PC-3 (cell line): ENCODE measurements around the gene LHFPL6. TPM values are rescaled to one million over a fixed set of nuclear protein-coding genes. Genes with fewer than 3 reads are reported as not detected.

Experiments
- ATAC-seq: fragments of 200-7000 bp; cut with Tn5 transposase; 2 replicates; pipeline ENCODE4 v1.9.1; 2020; ENCODE audit warnings: mild to moderate bottlenecking, moderate library complexity
- BruUV-seq: library from RNA; stranded (reverse); fragments of 400-500 nt; replicated peaks from 2 replicates; lab custom pipeline; 2021; lab: Mats Ljungman, UMichigan
- CTCF ChIA-PET: fragments of 300-600 bp; sonication (Branson Sonifier 250); formaldehyde crosslinking; loops from one replicate; lab custom pipeline; 2022; ENCODE audit warnings: antibody characterized with exemption; lab: Charles Lee
- POLR2A ChIA-PET: fragments of 300-600 bp; sonication (Branson Sonifier 250); formaldehyde crosslinking; loops from one replicate; lab custom pipeline; 2022; ENCODE audit warnings: antibody characterized with exemption; ENCODE audit not compliant: unreplicated experiment; lab: Charles Lee
- DNase-seq: peaks from one replicate; pipeline ENCODE4 v3.0.0-alpha.2; 2015
- H2AFZ ChIP-seq: fragments of 300-600 bp; sonication (generic); 2 replicates; pipeline ENCODE4 v1.6.0; 2016; ENCODE audit warnings: antibody characterized with exemption, low read length
- H3F3A ChIP-seq: fragments of 300-600 bp; sonication (generic); one replicate; pipeline ENCODE4 v1.6.0; 2017; ENCODE audit warnings: antibody characterized with exemption, low read length, control low read depth, mild to moderate bottlenecking; ENCODE audit not compliant: unreplicated experiment
- H3K27ac ChIP-seq: fragments of 300-600 bp; sonication (generic); 2 replicates; pipeline ENCODE4 v1.5.1; 2016; ENCODE audit warnings: mild to moderate bottlenecking, low read length
- H3K27me3 ChIP-seq: fragments of 300-600 bp; sonication (generic); 2 replicates; pipeline ENCODE4 v1.6.1; 2016; ENCODE audit warnings: low read length, mixed read lengths
- H3K36me3 ChIP-seq: fragments of 300-600 bp; sonication (generic); 2 replicates; pipeline ENCODE4 v1.6.1; 2016; ENCODE audit warnings: low read depth, mixed run types, low read length, mixed read lengths
- H3K4me1 ChIP-seq: fragments of 300-600 bp; sonication (generic); 2 replicates; pipeline ENCODE4 v1.5.1; 2016; ENCODE audit warnings: low read length; ENCODE audit not compliant: insufficient read depth
- H3K4me2 ChIP-seq: fragments of 300-600 bp; sonication (generic); 2 replicates; pipeline ENCODE4 v1.6.0; 2016; ENCODE audit warnings: low read length
- H3K4me3 ChIP-seq: fragments of 300-600 bp; sonication (generic); 2 replicates; pipeline ENCODE4 v1.5.1; 2016; ENCODE audit warnings: mild to moderate bottlenecking, low read length, mixed read lengths
- H3K79me2 ChIP-seq: fragments of 300-600 bp; sonication (generic); 2 replicates; pipeline ENCODE4 v1.6.1; 2017; ENCODE audit warnings: low read length, mixed read lengths
- H3K9ac ChIP-seq: fragments of 300-600 bp; sonication (generic); 2 replicates; pipeline ENCODE4 v1.6.0; 2016; ENCODE audit warnings: mild to moderate bottlenecking, low read length
- H3K9me2 ChIP-seq: fragments of 300-600 bp; sonication (generic); replicated peaks from 2 replicates; pipeline ENCODE4 v1.6.1; 2016; ENCODE audit warnings: mixed run types, low read length, mixed read lengths
- H3K9me3 ChIP-seq: fragments of 300-600 bp; sonication (generic); 2 replicates; pipeline ENCODE4 v1.6.1; 2016; ENCODE audit warnings: low read length, mixed read lengths
- H4K20me1 ChIP-seq: fragments of 300-600 bp; sonication (generic); 2 replicates; pipeline ENCODE4 v1.6.1; 2016; ENCODE audit warnings: low read length, mixed read lengths
- EZH2 ChIP-seq: fragments of 300-600 bp; sonication (generic); IDR thresholded peaks from one replicate; pipeline ENCODE4 v1.6.1; 2017; ENCODE audit warnings: antibody characterized with exemption, mild to moderate bottlenecking, low read length; ENCODE audit not compliant: unreplicated experiment
- EZH2phosphoT487 ChIP-seq: fragments of 300-600 bp; sonication (generic); IDR thresholded peaks from 2 replicates; pipeline ENCODE4 v1.6.1; 2018; ENCODE audit warnings: mild to moderate bottlenecking, antibody characterized with exemption, low read length, borderline replicate concordance
- intact Hi-C: fragments of 100-400 bp; cut with micrococcal nuclease; formaldehyde crosslinking; loops from 2 replicates; pipeline ENCODE4 v1.9.0; 2023
- total RNA-seq: library from RNA; depleted of rRNA; stranded (reverse); fragments of >200 nt; gene quantifications from 2 replicates; pipeline ENCODE4 v1.2.3, GENCODE V29; 2014
- TF ChIP-seq, protein P1 (sequence below): fragments of 300-600 bp; sonication (generic); conservative IDR thresholded peaks from 2 replicates; pipeline ENCODE4 v1.5.1; 2017; ENCODE audit warnings: antibody characterized with exemption, low read depth, mild to moderate bottlenecking, low read length

LHFPL6 gene
- total RNA-seq, 1 experiment from 2014 or later: 7.8 TPM

GRCh38 chr13:39462906-39463305, 140.1 kb downstream of the LHFPL6 start:
- no peak for DNase-seq
- H3K4me3 ChIP-seq: no peak overlapping the region
- ATAC-seq: no peak
- no peaks in the 10 kb centered on the region for H3K79me2 ChIP-seq
- no peak overlapping the region for H3K9ac ChIP-seq
- no peaks in the 10 kb centered on the region for H4K20me1 ChIP-seq
- H3K9me3 ChIP-seq: no peaks in the 10 kb centered on the region
- no peaks in the 10 kb centered on the region for H3K4me1 ChIP-seq
- H3K4me2 ChIP-seq: no peak overlapping the region
- no peak for TF ChIP-seq EZH2
- TF ChIP-seq, protein P1, sequence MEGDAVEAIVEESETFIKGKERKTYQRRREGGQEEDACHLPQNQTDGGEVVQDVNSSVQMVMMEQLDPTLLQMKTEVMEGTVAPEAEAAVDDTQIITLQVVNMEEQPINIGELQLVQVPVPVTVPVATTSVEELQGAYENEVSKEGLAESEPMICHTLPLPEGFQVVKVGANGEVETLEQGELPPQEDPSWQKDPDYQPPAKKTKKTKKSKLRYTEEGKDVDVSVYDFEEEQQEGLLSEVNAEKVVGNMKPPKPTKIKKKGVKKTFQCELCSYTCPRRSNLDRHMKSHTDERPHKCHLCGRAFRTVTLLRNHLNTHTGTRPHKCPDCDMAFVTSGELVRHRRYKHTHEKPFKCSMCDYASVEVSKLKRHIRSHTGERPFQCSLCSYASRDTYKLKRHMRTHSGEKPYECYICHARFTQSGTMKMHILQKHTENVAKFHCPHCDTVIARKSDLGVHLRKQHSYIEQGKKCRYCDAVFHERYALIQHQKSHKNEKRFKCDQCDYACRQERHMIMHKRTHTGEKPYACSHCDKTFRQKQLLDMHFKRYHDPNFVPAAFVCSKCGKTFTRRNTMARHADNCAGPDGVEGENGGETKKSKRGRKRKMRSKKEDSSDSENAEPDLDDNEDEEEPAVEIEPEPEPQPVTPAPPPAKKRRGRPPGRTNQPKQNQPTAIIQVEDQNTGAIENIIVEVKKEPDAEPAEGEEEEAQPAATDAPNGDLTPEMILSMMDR: no peak
- no peaks in the 10 kb centered on the region for H3K9me2 ChIP-seq
- intact Hi-C loops: no loop called here
- H3K36me3 ChIP-seq: no peaks in the 10 kb centered on the region
- CTCF ChIA-PET: no interaction called here
- H3K27me3 ChIP-seq: no peaks in the 10 kb centered on the region
- no peak overlapping the region for H2AFZ ChIP-seq
- no peak overlapping the region for H3K27ac ChIP-seq
- no peaks in the 10 kb centered on the region for H3F3A ChIP-seq
- BruUV-seq: no TSS peak
- POLR2A ChIA-PET: no interaction called here

DNA sequence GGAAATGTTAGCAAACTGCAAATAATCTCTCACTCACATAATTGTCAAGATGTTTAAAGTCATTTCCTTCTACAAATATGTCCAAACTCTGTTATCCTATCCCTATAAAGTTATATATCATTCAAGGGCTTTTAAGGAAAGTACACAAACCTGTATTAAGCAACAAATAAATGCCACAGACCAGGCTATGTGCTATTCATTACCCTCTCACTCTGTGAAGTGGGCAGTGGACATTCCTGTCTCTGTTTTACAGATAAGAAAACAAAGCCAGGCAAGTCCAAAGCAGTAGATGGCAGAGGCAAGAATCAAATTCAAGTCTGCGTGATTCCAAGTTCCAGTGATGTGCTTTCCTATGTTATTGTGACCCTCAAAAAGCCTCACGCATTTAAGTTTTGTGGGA, 140.6 kb downstream of the LHFPL6 start:
- DNase-seq: no peak
- Histone ChIP-seq H3K4me3 (no peak overlapping the region), H3K27ac (no peak overlapping the region), H3K4me2 (no peak overlapping the region), H3K4me1 (no peaks in the 10 kb centered on the region), H3F3A (no peaks in the 10 kb centered on the region), H3K79me2 (no peaks in the 10 kb centered on the region), H2AFZ (no peak overlapping the region), H3K9ac (no peak overlapping the region), H3K27me3 (no peaks in the 10 kb centered on the region), H3K9me3 (no peaks in the 10 kb centered on the region), H4K20me1 (no peaks in the 10 kb centered on the region), H3K9me2 (no peaks in the 10 kb centered on the region), H3K36me3 (no peaks in the 10 kb centered on the region)
- BruUV-seq: no TSS peak
- intact Hi-C loops: no loop called here
- POLR2A ChIA-PET: no interaction called here
- TF ChIP-seq EZH2 (no peak), EZH2phosphoT487 (no peak)
- TF ChIP-seq, protein P1: no peak
- peak; percentile 49 for ATAC-seq
- CTCF ChIA-PET: no interaction called here

GRCh38 chr13:39461685-39462266, 141.2 kb downstream of the LHFPL6 start:
- H3K4me3 ChIP-seq: no peak overlapping the region
- TF ChIP-seq, protein P1: no peak
- TF ChIP-seq EZH2phosphoT487: no peak
- TF ChIP-seq EZH2: no peak
- no peak overlapping the region for H3K27ac ChIP-seq
- H2AFZ ChIP-seq: no peak overlapping the region
- ATAC-seq (no peak), DNase-seq (no peak)
- H3K36me3 ChIP-seq: no peaks in the 10 kb centered on the region
- no TSS peak for BruUV-seq
- H3K9me2 ChIP-seq: no peaks in the 10 kb centered on the region
- H4K20me1 ChIP-seq: no peaks in the 10 kb centered on the region
- no peaks in the 10 kb centered on the region for H3K4me1 ChIP-seq
- H3K9me3 ChIP-seq: no peaks in the 10 kb centered on the region
- H3F3A ChIP-seq: no peaks in the 10 kb centered on the region
- H3K9ac ChIP-seq: no peak overlapping the region
- intact Hi-C loops: no loop called here
- no peak overlapping the region for H3K4me2 ChIP-seq
- H3K79me2 ChIP-seq: no peaks in the 10 kb centered on the region
- H3K27me3 ChIP-seq: no peaks in the 10 kb centered on the region
- CTCF ChIA-PET: no interaction called here
- POLR2A ChIA-PET: no interaction called here
